Embryonic facial prominence (tissue), 1 donor: ENCODE measurements around the gene CADPS.
"Not testable (repeated sequence)": the region's sequence is repeated elsewhere in the genome, so short reads cannot be mapped to it uniquely, and the experiment has no call there.

ENCODE experiments used
- DNase-seq: peaks from one replicate; pipeline ENCODE4 v3.0.0-alpha.2; 2016; ENCODE audit errors: extremely low spot score

Gene CADPS

DNA sequence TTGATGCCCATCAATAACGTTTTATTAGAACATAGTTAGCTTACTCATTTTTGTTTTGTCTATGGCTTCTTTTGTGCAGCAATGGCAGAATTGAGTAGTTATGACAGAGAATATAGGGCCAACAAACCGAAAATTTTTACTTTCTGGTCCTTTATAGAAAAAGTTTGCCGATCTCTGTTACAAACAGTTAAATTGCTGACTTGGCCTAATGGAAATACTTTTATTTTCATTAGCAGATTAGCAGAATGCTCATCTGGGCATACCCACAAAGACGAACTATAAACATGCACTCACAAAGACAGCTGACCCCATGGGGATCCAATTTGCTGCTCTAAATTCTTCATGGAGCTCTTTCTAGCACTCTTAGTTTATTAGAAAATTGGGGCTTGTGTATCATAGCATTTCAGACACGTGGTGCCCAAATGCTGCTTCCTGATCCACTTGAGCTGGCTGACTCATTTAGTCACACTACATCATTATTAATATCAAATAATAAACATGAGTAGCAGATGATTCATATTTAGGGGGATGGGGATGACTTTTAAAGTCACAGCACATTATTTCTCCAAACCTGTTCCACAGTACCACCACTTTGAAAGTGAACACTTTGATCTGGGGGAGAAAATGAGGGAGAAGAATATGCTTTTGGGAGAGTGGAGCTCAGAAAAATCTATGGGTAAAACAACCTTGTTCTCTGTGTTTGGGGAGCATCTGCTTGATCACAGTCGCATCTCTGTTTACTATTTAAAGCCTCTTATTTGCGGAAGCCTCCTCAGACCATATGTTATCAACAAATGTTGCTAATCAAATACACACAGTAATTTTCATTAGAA lies 273.8 kb downstream of the CADPS start:
- DNase-seq = no peak

DNA sequence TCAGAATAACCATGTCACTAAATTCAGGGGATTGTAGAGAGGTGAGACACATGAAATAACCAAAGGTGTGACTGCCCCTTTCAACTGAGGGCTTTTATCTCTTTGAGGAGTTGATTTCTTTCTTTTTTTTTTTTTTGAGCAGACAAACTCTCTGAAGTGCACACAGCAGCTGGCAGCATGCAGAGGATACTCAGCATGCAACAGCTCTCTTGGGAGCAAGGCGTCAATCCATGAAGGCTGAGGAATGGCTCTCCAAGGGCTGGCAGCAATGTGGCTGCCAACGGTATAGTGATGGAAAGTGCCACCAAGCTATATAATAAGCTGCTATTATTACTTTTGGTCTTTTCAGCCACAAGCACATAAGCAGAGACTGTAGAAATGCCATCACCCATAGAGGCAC lies 275.2 kb downstream of the CADPS start:
- DNase-seq = no peak

- DNase-seq = no peak
Observed at GRCh38 chr3:62597491-62597890, 277.7 kb downstream of the CADPS start.

GRCh38 chr3:62592408-62592807 lies 282.8 kb downstream of the CADPS start:
- DNase-seq = no peak

DNA sequence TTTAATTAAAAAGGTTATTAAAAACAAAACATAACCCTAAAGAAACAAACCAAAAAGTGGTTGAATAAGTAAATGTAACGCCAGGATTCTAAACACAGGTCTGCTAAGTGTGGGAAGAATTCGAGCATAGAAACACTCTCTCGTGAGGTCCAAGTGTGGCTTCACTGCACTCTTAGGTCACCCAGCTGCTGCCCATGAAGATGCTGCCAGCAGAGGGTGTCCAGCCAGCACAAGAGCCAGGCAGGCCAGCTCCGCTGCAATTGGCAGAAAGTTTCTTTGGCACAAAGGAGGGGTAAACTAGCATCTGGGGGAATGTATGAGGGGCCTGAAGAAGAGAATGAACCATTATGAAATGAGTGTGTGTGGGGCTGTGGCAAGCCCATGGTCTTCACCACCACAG lies 286.1 kb downstream of the CADPS start:
- DNase-seq = no peak

DNA sequence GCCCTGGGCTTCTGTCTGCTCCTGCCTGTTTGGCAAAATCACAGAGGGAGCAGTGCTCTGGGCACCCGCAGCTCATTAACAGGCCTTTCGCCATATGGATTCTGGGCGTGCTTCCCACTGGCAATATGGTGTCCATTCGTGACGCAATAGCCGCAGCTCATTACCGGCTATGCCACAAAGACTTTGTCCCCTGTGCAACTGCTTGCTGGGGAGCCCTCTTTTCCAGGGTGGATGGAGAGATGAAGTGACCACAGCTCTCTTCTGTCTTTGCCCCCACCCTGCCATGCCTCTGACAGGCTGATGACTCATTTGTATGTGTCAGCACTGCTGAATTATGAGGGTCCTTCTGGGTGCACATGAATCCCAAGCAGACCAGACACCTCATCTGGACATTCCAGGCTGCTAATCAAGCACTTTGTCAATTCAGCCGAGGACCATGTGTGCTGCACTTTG lies 287.6 kb downstream of the CADPS start:
- no peak for DNase-seq

DNA sequence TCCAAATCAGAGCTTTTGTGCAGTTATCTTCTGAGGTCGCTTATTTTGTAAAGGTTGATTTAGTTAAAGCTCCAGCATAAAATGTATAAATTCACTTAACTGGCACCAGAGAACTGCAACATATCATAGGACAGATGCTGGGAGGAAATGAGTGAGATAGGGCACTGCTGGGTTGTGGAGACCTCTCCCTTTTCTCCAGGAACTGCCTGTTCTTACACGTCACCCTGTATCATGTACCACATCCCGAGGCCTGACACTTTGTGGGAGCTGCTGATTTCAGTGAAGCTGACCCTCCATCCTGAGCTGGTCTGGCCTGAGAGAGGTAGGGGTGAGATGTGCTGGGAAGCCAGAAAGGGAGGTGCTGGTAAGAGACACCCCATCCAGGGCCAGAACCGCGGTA lies 288.0 kb downstream of the CADPS start:
- no peak for DNase-seq

DNA sequence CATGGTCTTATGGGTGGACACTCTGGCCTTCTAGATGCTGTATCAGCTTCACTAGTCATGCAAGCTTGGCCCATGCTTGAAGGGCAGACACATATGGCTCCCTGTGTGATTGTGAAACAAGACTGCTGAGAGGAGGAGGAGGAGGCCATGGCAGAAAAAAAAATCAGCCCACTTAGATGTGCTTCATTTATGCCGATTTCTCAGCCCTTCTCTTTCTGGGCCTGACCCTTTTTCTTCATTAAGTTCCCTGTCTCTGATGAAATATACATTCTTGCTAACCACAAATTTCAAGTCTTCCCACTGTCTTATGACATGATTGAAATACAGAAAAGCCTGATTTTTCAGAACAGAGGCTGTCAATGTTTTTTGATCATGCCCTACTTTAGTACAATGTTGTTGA lies 288.9 kb downstream of the CADPS start:
- DNase-seq = no peak

DNA sequence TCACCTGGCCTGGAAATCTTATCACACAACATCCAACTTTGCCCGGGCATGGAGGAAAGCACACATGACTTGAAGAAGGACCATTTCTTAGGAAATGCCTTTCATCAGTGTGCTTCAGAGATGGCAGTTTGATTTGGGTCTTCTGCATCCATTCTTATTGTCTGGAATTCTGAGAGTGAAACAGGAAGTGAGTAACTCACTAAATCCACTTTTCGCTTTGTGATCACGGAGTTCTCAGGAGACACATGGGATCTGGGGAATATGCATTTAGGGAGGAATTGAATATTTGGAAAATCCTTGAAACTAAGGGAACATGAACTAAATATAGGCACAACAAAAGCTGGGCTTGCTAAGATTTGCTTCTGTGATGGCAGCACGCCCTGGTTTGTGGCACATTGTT lies 289.4 kb downstream of the CADPS start:
- DNase-seq = no peak

GRCh38 chr3:62584636-62585035 lies 290.6 kb downstream of the CADPS start:
- no peak for DNase-seq

DNA sequence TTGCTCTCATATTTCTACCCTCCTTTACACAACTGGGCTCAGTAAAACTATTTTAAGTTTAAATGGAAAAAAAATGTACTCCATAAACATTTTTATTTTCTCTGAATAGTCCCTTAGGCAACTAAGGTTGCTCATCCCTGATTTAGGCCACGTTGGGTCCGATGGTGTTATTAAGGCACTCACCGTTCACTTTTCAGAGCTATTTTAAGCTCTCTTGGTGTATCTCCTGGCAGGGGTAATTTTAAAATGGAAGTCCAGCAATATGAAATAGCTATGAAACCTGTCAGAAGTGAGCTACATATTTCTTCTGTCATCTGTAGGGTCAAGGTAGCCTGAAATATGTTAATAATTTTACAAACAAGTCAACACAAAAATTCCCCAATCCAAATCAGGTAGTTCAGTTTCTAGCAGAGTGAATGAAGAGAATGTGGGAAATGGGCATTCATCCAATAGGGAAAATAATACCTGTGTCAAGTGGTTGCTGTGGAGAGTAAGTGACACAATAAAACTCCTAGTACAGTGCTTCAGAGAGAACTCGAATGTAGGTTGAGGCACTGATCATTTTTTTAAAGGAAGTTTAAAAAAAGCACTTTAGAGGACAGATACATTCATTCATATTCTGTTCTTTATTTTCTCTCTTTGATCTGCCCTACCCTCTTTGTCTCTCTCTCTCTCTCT lies 292.6 kb downstream of the CADPS start:
- no peak for DNase-seq

GRCh38 chr3:62580485-62580884 lies 294.7 kb downstream of the CADPS start:
- not testable (repeated sequence) for DNase-seq

DNA sequence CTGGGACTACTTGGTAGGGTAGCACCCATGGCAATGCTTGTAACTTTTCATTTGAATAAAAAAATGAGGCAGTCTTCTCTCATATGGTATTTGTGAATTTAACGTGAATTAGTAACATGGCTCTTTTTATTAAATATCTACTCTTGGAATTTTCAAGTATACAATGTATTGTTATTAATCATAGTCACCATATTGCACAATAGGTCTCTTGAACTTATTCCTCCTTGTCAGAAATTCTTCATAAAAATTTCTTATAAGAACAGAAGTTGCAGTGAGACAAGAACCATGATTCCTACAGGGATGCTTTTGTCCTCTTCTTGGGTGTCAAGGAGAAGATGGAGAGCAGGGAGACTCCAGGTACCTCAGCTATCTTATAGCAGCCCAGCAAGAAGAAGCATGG lies 298.1 kb downstream of the CADPS start:
- no peak for DNase-seq

- no peak for DNase-seq
Observed at GRCh38 chr3:62574266-62574898, 300.8 kb downstream of the CADPS start.

DNA sequence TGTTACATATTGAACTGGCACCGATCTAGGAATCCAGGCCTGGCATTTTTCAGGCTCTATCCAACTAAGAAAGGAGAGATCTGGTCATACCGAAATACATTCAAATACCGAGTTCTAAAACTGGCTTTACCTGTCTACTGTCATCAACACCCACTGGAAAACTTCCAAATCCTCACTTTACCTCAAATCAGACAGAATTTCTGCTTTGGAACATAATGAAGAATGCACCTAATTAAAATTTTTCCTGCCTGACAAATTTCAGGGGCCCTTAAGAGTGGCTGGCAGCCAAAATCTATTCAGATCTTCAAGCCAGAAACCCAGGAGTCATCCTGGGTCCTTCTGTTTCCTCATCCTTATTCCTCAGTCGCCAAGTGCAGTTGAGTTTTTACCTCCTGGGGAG lies 303.3 kb downstream of the CADPS start:
- no peak for DNase-seq

DNA sequence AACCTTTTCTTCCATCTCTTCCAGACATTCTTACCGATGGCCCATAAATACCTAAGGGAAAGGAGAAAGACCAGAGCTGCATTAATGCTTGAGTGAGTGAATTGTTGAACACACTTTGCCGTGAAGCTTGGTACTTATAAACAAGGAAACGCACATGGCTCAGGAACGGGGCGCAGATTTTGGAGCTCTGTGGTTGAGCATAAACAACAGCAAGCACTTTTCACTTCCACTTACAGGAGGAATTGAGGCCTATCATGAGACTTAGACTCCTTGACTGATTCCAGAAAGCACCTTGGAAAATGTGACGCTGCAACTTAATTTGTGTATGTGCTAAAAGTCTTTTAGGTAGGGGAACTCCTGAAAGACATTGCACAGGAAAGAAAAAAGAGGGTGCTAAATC lies 304.3 kb downstream of the CADPS start:
- no peak for DNase-seq

GRCh38 chr3:62569609-62570008 lies 305.6 kb downstream of the CADPS start:
- no peak for DNase-seq

DNA sequence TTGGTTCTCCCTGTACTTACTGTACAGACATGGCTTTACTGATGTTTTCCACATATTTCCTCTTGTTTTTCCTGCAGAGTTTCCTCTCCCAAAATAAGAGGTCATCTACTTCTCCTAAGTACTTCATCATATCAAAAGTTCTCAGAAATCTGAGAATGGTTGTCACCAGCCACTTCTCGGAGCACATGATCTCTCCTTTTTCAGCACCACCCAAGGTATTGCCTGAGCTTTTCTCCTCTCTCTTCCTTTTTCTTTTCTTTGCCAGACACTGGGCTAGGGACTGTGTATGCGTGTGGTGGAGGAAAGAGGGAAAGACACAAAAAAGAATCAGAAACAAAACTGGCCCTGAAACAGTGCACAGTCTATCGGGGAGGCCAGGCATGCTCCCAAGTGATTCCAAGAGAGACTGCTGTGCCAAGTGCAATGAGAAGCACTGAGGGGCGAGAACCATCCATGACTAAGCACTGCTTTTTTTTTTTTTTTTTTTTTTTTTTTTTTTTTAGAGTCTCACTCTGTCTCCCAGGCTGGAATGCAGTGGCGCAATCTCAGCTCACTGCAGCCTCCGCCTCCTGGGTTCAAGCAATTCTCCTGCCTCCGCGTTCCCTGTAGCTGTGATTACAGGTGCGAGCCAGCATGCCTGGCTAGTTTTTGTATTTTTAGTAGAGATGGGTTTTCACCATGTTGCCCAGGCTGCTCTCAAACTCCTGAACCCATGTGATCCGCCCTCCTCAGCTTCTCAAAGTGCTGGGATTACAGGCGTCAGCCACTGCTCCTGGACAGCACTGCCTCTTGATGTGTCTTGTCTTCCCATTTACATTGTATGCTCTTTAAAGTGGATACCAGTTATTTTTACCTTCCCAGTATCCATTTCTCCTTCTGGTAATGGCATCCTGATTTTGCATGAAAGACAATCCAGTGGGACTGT lies 307.9 kb downstream of the CADPS start:
- DNase-seq = no peak

DNA sequence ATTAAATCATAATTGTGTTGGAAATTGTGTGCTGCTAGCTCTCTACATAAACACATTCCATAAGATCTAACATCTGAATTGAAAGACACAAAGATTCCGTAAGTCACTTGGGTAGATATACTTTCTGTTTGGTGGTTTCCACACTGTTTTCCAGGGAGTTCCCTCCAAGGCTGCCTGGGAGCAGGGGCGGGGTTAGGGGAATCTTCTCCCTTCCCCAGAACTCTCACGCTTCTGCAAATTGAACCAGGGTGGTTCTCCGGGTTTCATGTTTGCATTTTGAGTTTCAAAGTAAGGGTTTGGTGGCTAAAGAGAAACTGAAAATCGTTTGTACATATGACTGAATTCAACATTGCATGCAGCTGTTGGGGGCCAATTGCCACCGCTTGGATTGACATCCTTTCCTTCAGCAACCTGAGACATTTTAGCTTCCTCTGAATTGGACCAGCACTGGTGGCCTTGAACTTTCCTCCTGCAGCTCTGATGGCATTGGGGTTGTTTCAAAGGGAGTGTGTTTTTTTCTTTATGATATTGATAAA lies 309.1 kb downstream of the CADPS start:
- DNase-seq = no peak

DNA sequence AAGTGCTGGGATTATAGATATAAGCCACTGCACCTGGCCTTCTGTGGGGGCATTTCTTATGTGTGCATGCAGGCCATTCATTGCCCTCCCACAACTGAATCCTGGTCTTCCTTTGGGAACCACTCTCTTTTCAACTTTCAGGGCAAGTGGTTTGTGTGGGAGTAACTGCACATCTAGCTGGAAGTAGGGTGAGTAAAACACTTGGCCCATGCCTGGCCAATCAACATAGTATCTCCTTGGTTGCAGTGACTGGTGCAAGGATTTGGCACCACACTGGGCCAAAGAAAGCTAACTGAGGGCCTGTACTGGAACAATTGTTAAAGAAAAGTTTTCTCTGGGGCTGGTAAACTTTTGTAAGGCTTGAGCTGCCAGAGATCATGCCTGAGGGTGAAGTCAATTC lies 312.6 kb downstream of the CADPS start:
- no peak for DNase-seq

DNA sequence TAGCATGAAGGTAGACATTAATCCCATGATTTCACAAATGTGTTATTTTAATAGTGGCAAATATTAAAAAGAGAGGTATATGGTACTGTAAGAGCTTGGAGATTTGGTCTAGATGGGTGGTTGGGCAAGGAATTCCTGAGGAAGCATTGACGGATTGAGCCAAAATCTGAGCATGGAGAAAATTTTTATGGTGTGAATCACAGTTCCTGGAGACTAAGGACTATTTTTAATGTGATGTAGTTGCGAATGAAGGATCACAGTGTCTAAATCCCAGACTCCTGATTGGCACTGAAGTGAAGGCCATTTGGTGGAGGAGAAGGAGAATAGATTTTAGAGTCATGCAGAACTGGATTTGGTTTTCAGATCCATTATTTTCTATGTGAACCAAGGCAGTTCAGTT lies 313.2 kb downstream of the CADPS start:
- no peak for DNase-seq
